Ovary (tissue), 9 donors: ENCODE data around the gene TYW5. TPM values are rescaled to one million over a fixed set of nuclear protein-coding genes. Genes with fewer than 3 reads are reported as not detected.
A peak's percentile ranks its signal among the peaks of the same experiment; 100 is the strongest.
"Not testable (repeated sequence)": the region's sequence is repeated elsewhere in the genome, so short reads cannot be mapped to it uniquely, and the experiment has no call there.

Experiments
- DNase-seq, 5 donors: peaks; one replicate each; pipeline ENCODE4 v3.0.0-alpha.2; 2019 to 2020
- H3K27ac ChIP-seq, 2 donors: fragments of 200-600 bp; one replicate each; pipeline versions ENCODE4 v1.5.1 to v1.8.0; 2019 to 2022
- H3K27me3 ChIP-seq: fragments of 200-600 bp; one replicate; pipeline ENCODE4 v1.8.0; 2022
- H3K36me3 ChIP-seq: fragments of 200-600 bp; sonication (generic); one replicate; pipeline ENCODE4 v1.5.1; 2019
- H3K4me1 ChIP-seq: one replicate; pipeline ENCODE4 v1.8.1; 2013; ENCODE audit warnings: mild to moderate bottlenecking, moderate library complexity; ENCODE audit not compliant: insufficient read depth
- H3K4me3 ChIP-seq: fragments of 200-600 bp; sonication (generic); one replicate; pipeline ENCODE4 v1.5.1; 2017
- H3K9me3 ChIP-seq, 2 donors: fragments of 200-600 bp in 1 of 2; sonication (generic) in 1 of 2; one replicate each; pipeline versions ENCODE4 v1.5.1 to v1.8.1; 2013 to 2019; ENCODE audit warnings: mild to moderate bottlenecking in 1 of 2, moderate library complexity in 1 of 2
- CTCF ChIP-seq, 3 donors: fragments of 450-650 bp in 2 of 3; fragments of 200-600 bp in 1 of 3; IDR thresholded peaks; one replicate each; pipeline versions ENCODE4 v1.5.1 to v1.8.0; 2016 to 2022; ENCODE audit warnings: antibody characterized with exemption in 3 of 3, mild to moderate bottlenecking in 1 of 3
- EP300 ChIP-seq: sonication (generic); formaldehyde crosslinking; IDR thresholded peaks from one replicate; pipeline ENCODE4 v1.6.1; 2017; ENCODE audit warnings: antibody characterized with exemption
- POLR2A ChIP-seq: fragments of 450-650 bp; IDR thresholded peaks from one replicate; pipeline ENCODE4 v1.6.1; 2017; ENCODE audit warnings: antibody characterized with exemption, mild to moderate bottlenecking, moderate library complexity
- WGBS, 3 donors: extraction: QIAGEN DNeasy Blood & Tissue Kit in 1 of 3; methylation state at CpG; one replicate each; pipeline versions ENCODE4 v1.1.5 to v1.1.7; 2013 to 2017; 5-methylcytosine and 5-hydroxymethylcytosine counted together
- intact Hi-C, 4 donors: fragments of 100-400 bp; cut with DNase I; formaldehyde crosslinking; loops; one replicate each; pipeline versions ENCODE4 v1.11.0 to v1.15.1; 2022 to 2023
- polyA plus RNA-seq, 2 donors: library from polyadenylated mRNA; stranded (reverse); fragments of 200-250 nt in 1 of 2; fragments of 350-450 nt in 1 of 2; fragmentation: Illumina TruSeq in 1 of 2; extraction: RNeasy Lipid Tissue Mini Kit (QIAGEN cat#74804) in 1 of 2; gene quantifications; one replicate each; pipeline ENCODE4 v1.2.3, GENCODE V29; 2013 to 2014
- total RNA-seq, 7 donors: library from RNA; depleted of rRNA in 2 of 7; stranded (reverse); fragments of >200 nt in 2 of 7; fragmentation: NEBNext Ultra II Directional in 3 of 7; extraction: Animal tissue kit (Norgen Biotek cat#: 25700) in 3 of 7; gene quantifications; one replicate each; pipeline versions ENCODE4 v1.1.0 to v1.2.4, GENCODE V29; 2016 to 2023
- donor health status: DM: no; HTN: no; CAD: no; lungs with moderate emphysema.
- donor health status: DM: no; HTN: no; CAD: no.
- donor health status: Bipolar disorder and iron deficiency.
- donor health status: DM: yes; HTN: yes; CAD: no.
- donor health status: DM: no; HTN: no; CAD: no.
- donor health status: DM: yes; HTN: yes; CAD: no.

TYW5 gene
- total and polyA plus RNA-seq, 9 donors = 2.8 to 7.5 (median 5.7) TPM

DNA sequence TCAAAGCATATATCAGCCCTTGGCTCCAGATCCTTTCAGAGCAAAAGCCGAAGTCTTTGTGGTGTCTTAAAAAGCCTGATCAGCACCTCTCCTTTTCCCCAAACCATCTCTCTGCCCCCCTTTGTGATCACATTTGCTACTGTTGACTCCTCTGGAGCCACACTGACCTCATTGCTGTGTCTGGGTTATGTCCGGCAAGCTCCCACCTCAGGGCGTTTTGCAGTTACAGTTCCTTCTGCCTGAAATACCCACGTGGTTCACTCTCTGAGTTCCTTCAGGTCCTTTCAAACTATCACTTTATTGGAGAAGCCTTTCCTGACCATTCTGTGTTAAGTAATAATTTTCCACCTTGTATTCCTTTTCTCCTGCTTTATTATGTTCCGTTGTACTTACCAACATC is 32.4 kb downstream of the TYW5 start:
- Histone ChIP-seq H3K27ac (no peak overlapping the region), H3K9me3 (no peaks in the 10 kb centered on the region), H3K27me3 (no peaks in the 10 kb centered on the region), H3K4me3 (no peak overlapping the region), H3K4me1 (no peaks in the 10 kb centered on the region), H3K36me3 (no peaks in the 10 kb centered on the region)
- WGBS, 3 donors = 58 to 68% (median 68%) methylated on average over 5 of the region's 5 CpGs
- no peak for DNase-seq
- intact Hi-C loops = no loop called here
- no peak for TF ChIP-seq EP300
- TF ChIP-seq CTCF (IDR thresholded peaks at IDR 0.05) = no peak
- TF ChIP-seq POLR2A = no peak

DNA sequence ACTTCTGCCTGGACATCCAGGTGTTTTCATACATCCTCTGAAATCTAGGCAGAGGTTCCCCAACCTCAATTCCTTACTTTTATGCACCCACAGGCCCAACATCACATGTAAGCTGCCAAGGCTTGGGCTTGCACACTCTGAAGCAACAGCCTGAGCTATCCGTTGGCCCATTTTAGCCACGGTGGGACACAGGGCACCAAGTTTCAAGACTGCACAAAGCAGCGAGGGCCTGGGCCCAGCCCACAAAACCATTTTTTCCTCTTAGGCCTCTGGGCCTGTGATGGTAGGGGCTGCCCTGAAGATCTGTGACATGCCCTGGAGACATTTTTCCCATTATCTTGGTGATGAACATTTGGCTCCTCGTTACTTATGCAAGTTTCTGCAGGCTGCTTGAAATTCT is 38.3 kb downstream of the TYW5 start:
- H3K27ac ChIP-seq = no peak overlapping the region
- 95 to 99% (median 98%) methylated on average over 4 of the region's 4 CpGs for WGBS, 3 donors
- H3K9me3 ChIP-seq = no peaks in the 10 kb centered on the region
- DNase-seq = no peak
- H3K27me3 ChIP-seq = no peaks in the 10 kb centered on the region
- TF ChIP-seq POLR2A = no peak
- TF ChIP-seq CTCF (IDR thresholded peaks at IDR 0.05) = no peak
- no peak for TF ChIP-seq EP300
- H3K4me1 ChIP-seq = peaks cover 3% of the 10 kb centered on the region
- intact Hi-C loops = no loop called here
- no peaks in the 10 kb centered on the region for H3K36me3 ChIP-seq
- no peak overlapping the region for H3K4me3 ChIP-seq

DNA sequence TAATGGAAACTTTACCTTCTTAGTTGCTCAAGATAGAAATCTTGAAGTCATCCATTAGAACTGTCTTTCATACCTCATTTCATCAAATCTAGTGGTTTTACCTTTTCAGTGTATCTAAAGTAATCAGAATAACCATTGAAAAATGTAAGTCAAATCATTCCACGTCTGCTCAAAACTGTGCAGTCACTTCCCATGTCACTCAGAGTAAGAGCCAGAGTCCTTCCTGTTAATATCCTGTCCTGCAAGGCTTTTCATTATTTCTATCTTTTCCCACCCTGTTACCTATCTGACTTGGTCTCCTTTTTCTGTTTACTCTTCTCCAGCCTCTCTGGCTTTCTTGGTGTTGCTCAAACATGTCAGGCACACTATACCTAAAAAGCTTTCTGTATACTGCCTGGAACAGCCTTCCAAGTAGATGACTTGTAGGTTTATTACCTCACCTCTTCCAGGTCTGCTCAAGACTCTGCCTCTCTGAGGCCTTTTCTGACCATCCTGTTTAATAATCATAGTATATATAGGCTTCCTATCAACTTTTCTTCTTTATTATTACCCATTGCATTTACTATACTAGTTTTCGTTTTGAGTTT is 40.8 kb downstream of the TYW5 start:
- WGBS, 3 donors = 70 to 81% (median 77%) methylated on average over 2 of the region's 2 CpGs

GRCh38 chr2:199912553-199913114 is 42.7 kb downstream of the TYW5 start:
- H3K36me3 ChIP-seq, intact Hi-C loops, H3K27ac ChIP-seq, H3K4me1 ChIP-seq, H3K27me3 ChIP-seq, H3K9me3 ChIP-seq: not testable (repeated sequence)
- H3K4me3 ChIP-seq = peak overlapping the region; percentile 92
- DNase-seq = peak in 1 of 5 donors; percentile 22
- WGBS, 3 donors = 91 to 93% (median 92%) methylated on average over 12 of the region's 12 CpGs

More for the DNA sequence above, 40.8 kb downstream of the TYW5 start:
- no peak overlapping the region for H3K4me3 ChIP-seq
- intact Hi-C loops = no loop called here
- H3K27ac ChIP-seq = no peak overlapping the region
- H3K4me1 ChIP-seq = peaks cover 3% of the 10 kb centered on the region
- DNase-seq = no peak
- no peaks in the 10 kb centered on the region for H3K36me3 ChIP-seq
- TF ChIP-seq EP300 (no peak), POLR2A (no peak), CTCF (IDR thresholded peaks at IDR 0.05) (no peak)
- no peaks in the 10 kb centered on the region for H3K9me3 ChIP-seq
- no peaks in the 10 kb centered on the region for H3K27me3 ChIP-seq

GRCh38 chr2:199911877-199912161 is 43.5 kb downstream of the TYW5 start:
- H3K4me1 ChIP-seq = peaks cover 3% of the 10 kb centered on the region
- H3K36me3 ChIP-seq = no peaks in the 10 kb centered on the region
- no peaks in the 10 kb centered on the region for H3K9me3 ChIP-seq
- TF ChIP-seq POLR2A (no peak), EP300 (no peak), CTCF (IDR thresholded peaks at IDR 0.05) (no peak)
- DNase-seq = no peak
- H3K4me3 ChIP-seq = peak overlapping the region; percentile 92
- peak overlapping the region in 1 of 2 donors; percentile 94 for H3K27ac ChIP-seq
- 0 to 1% (median 1%) methylated on average over 13 of the region's 13 CpGs for WGBS, 3 donors
- intact Hi-C loops = no loop called here
- no peaks in the 10 kb centered on the region for H3K27me3 ChIP-seq
